GM19023 (cell line): ENCODE measurements around the gene RHBDL1.

Source experiments
- ATAC-seq: cut with Tn5 transposase; IDR thresholded peaks from one replicate; pipeline ENCODE4 v1.9.1; 2021; ENCODE audit warnings: mild to moderate bottlenecking, moderate library complexity; ENCODE audit not compliant: unreplicated experiment

The RHBDL1 gene

DNA sequence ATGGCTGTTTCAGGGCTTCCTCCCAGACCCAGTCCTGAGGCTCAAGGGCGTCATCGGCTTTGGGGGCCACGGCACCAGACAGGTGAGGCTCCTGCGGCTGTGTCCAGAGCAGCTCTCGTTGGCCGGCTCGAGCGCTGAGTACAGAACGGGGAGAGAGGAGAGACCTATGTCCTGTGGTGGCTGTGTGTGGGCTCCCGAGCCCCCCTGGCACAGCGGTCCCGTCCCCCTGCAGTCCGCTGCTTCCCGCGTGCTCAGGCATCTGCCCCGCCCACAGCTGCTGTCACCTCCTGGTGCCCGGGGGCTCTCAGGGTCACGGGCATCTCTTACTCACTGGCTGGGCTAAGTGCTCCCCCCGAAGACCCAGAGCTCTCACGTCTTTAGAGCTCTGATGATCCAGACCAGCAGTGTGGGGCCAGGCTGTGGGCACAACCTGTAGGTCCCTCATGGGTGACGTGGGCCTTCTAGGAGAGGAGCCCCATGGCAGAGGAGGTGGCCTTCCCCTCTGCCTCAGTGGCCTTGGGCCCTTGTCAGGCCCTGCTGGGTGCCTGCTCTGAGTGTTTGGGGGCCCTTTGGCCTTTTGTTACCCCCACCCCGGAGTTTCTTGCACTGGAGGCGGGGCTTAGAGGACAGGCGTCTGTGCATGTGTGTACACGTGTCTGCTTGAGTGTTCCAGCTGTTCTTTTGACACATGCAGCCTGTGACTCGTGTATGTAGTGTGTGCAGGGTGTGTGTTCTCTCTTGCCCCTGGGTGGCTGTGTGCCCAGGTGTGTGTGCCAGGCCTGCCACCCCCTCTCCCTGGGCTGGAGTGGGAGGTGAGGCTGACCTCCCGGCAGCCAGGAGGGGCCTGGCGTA, 22.8 kb upstream of the RHBDL1 start:
- ATAC-seq: no peak

- no peak for ATAC-seq
Observed at GRCh38 chr16:654034-654433, 21.4 kb upstream of the RHBDL1 start.

DNA sequence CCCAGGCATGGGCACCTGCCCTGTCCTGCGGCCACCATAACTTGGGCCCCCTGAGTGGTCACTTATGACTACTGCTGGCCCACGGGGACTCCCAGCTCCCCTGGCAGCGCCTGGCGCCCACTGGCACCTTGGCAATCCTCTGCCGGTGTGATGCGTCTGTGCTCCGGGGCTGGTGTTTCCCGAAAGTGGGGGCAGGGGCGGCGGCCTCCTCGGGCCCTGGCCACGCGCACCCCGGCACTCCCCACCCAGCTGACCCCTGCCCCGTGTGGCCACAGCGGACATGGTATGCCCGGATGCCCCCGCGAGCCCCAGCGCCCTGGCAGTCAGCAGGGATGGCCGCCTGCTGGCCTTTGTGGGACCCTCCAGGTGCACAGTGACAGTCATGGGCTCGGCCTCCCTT, 18.0 kb upstream of the RHBDL1 start:
- ATAC-seq: no peak

DNA sequence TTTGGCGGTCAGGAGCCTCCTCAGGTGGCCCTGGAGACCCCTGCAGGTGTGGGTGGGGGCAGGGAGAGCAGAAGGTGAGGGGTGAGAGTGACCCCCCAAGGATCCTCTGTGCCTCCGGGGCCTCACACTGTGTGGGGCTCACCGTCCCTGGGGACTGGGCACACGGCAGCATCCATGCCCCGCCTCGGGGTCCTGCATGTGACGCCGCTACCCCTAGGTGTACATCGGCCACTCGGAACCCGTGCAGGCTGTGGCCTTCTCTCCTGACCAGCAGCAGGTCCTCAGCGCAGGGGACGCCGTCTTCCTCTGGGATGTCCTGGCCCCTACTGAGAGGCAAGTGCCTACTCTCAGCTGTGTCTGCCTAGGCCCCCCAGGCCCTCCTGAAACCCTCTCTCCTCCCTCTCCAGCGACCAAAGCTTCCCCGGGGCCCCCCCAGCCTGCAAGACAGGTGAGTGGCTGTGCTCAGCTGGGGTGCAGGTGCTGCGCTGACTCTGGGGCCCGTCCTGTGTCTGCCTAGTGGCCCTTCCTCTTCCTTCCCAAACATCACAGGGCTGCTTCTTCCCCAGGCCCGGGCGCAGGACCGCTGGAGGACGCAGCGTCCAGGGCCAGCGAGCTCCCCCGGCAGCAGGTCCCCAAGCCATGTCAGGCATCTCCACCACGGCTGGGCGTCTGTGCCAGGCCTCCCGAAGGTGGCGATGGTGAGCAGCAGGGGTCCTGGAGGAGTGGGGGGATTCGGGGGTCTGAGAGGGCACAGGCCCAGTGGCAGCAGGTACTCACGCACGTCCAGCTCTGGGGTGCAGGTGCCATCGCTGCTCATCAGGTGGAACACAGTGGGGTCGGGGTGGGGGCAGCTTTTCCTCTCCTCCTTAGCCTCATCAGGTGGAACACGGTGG, 16.5 kb upstream of the RHBDL1 start:
- ATAC-seq: no peak

DNA sequence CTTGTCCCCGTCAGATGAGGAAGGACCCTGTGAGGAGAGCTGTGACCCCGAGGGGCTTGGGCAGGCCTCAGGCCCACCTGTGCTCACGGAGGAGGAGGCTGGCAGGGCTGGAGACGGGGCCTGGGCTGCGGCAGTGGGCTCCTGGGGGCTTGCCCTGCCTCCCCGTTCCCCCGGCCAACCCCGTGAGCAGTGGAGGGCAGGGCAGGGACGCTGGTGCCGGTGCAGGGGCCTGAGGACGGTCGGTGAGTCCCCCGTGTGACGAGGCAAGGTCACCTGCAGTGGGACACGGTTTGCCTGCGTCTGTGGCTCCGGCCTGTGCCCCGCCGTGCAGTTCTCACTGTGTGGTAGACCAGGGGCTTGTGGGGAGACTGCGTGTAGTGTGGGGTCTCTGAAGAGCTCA, 15.9 kb upstream of the RHBDL1 start:
- ATAC-seq: no peak

GRCh38 chr16:660132-660458, 15.4 kb upstream of the RHBDL1 start:
- ATAC-seq: no peak

DNA sequence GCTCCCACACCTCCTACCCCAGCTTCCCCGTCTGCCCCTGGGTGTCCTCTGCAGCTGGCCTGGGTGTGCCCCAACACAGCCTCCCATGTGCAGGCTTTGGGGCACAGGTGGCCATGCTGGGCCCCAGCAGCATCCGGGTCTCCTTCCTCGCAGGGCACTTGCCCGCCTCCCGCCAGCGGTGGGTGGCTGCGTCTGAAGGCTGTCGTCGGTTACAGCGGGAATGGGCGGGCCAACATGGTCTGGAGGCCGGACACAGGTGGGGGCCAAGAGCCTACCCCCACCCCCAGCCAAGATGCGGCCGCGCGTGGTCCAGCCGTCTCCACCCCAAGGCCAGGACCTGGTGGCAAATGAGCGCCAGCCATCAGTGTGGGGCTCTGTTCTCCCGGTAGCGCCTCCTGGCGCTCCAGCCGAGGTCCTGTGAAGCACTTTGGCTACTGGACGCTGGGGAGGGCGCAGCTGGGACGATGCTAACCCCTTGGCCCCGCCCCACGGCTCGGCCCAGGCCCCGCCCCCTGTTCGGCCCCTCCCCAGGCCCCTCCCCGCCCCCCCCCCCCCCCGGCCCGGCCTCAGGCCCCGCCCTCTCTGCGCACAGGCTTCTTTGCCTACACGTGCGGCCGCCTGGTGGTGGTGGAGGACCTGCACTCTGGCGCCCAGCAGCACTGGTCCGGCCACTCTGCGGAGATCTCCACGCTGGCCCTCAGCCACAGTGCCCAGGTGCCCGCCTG, 14.8 kb upstream of the RHBDL1 start:
- no peak for ATAC-seq

- no peak for ATAC-seq
Observed at GRCh38 chr16:661184-661821, 14.2 kb upstream of the RHBDL1 start.

DNA sequence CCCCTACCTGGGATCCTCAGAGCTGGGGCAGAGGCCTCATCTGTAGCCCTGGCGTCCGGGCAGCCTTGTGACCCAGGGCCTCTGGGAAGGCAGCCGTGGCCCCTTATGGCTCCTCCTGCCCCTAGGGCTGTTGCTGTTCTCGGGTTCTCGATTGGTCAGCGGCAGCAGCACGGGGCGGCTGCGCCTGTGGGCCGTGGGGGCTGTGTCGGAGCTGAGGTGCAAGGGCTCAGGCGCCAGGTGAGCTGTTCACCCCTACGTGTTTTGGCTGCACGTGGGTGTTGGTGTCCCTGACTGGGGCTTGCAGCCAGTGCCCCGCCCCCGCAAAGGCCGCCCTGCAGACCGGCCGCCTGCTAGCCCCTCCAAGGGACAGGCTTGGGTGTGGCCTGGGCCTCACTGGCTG, 13.4 kb upstream of the RHBDL1 start:
- no peak for ATAC-seq

DNA sequence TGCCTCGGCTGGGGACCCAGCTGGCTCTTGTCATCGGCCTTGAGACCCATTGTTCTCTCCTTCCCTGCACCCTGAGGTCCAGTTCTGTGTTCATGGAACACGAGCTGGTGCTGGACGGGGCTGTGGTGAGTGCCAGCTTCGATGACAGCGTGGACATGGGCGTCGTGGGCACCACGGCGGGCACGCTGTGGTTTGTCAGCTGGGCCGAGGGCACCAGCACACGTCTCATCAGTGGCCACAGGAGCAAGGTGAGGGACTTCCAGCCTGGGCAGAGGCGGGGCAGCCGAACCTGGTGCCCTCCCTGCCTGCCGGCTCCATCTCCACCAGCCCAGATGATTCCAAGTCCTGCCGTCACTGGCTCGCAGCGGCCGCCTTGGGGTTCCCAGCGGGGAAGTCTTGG, 12.9 kb upstream of the RHBDL1 start:
- ATAC-seq: no peak

GRCh38 chr16:666572-666971, 8.9 kb upstream of the RHBDL1 start:
- no peak for ATAC-seq

DNA sequence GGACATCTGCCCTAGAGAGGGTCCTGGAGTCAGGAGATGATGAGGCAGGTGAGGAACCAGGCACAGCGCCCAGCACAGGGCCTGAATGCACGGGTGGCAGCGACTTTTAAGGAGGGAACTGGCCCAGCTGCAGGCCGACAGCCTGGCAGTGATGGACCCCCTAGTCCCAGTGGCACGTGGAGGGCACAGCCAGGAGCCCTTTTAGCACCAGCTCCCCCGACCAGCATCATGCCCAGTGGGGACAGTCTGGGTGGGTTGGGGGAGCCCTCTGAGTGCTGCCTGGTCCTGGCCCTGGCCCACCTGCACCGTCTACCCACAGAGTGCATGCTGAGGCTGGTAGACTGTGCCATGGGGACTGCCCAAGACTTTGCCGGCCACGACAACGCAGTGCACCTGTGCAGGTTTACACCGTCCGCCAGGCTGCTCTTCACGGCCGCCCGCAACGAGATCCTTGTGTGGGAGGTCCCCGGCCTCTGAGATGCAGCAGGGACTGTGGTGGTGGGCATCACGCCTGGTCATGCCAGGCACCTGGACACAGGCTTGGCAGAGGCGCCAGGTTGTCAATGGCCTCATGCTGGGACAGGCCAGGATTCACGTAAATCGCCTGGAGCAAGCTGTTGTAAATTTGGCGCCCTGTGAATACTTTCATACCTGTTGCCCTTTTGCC, 8.2 kb upstream of the RHBDL1 start:
- no peak for ATAC-seq

- ATAC-seq: peak; percentile 91
Observed at GRCh38 chr16:667780-668518, 7.5 kb upstream of the RHBDL1 start, which contains the start of gene RHOT2. RHOT2 (plus strand) TSS chr16:668132; CDS start chr16:668200, 68 bp downstream.

- no peak for ATAC-seq
Observed at GRCh38 chr16:668519-669171, 6.8 kb upstream of the RHBDL1 start.

- ATAC-seq: no peak
Observed at GRCh38 chr16:669666-670065, 5.8 kb upstream of the RHBDL1 start.

- no peak for ATAC-seq
Observed at GRCh38 chr16:670485-671352, 4.8 kb upstream of the RHBDL1 start.

DNA sequence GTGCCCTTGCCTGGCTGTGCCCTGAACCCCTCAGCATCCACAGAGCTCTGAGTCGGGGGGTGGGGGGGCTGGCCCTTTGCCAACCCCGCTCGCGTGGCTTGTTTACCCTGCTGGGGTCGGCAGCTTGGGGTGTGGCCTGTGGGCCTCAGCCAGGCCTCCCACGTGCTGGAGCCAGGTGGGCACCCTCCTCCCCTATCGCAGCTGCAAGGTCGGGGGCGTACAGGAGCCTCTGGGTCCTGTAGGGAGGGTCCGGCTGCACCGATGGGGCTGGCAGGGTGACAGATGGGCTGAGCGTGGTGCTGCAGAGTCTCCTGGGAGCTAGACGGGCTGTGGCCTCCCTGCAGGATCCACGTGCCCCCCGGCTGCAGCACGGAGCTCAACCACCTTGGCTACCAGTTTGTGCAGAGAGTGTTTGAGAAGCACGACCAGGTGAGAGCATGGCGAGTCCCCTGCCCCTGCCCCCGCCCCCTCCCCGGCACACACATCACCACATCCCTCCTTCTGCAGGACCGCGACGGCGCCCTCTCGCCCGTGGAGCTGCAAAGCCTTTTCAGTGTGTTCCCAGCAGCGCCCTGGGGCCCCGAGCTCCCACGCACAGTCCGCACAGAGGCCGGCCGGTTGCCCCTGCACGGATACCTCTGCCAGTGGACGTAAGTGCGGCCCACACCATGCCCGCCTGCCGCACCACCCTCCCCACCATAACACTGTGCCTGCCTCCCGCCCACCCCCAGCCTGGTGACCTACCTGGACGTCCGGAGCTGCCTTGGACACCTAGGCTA, 3.9 kb upstream of the RHBDL1 start:
- ATAC-seq: no peak
